Endothelial cell of umbilical vein (primary cell): ENCODE data around the gene PID1. TPM values are rescaled to one million over a fixed set of nuclear protein-coding genes. Genes with fewer than 3 reads are reported as not detected.

ENCODE experiments used
- BruUV-seq: library from RNA; stranded (reverse); fragments of 400-500 nt; replicated peaks from 2 replicates; lab custom pipeline; 2021; lab: Mats Ljungman, UMichigan
- CTCF ChIA-PET: fragments of 300-600, 350-600 bp; sonication (Branson Sonifier 250); formaldehyde crosslinking; loops from one replicate; lab custom pipeline; 2021; ENCODE audit warnings: antibody characterized with exemption, inconsistent platforms; lab: Charles Lee
- POLR2A ChIA-PET: fragments of 300-600, 350-600 bp; sonication (Branson Sonifier 250); formaldehyde crosslinking; loops from one replicate; lab custom pipeline; 2021; ENCODE audit warnings: antibody characterized with exemption, inconsistent platforms; lab: Charles Lee
- DNase-seq: peaks from one replicate; pipeline ENCODE4 v3.0.0-alpha.2; 2011; ENCODE audit warnings: low read depth, low spot score
- FAIRE-seq: peaks from 2 replicates; lab custom pipeline; 2011; peaks lifted over from hg19 to GRCh38; lab: Jason Lieb, UNC
- H2AFZ ChIP-seq: 2 replicates; pipeline ENCODE4 v1.6.0; 2012; ENCODE audit warnings: low read depth, low read length, control low read depth, inconsistent platforms
- H3K27ac ChIP-seq: 2 replicates; pipeline ENCODE4 v1.5.1; 2011; ENCODE audit warnings: low read depth, mild to moderate bottlenecking, control low read depth, low read length, moderate library complexity; ENCODE audit not compliant: insufficient read depth
- H3K27me3 ChIP-seq, 2 experiments: 2 replicates each; pipeline versions ENCODE4 v1.6.0 to v1.6.1; 2011; ENCODE audit warnings: low read length in 2 of 2, mixed read lengths in 1 of 2; ENCODE audit not compliant: control insufficient read depth in 2 of 2, insufficient read depth in 2 of 2
- H3K36me3 ChIP-seq, 2 experiments: 2 replicates in 1 of 2; 3 replicates in 1 of 2; pipeline ENCODE4 v1.5.1; 2011; ENCODE audit warnings: low read length in 2 of 2, mild to moderate bottlenecking in 1 of 2, moderate library complexity in 1 of 2; ENCODE audit not compliant: control insufficient read depth in 2 of 2, insufficient read depth in 2 of 2; ENCODE audit errors: extremely low read depth in 1 of 2
- H3K4me1 ChIP-seq: 3 replicates; pipeline ENCODE4 v1.5.1; 2011; ENCODE audit warnings: mild to moderate bottlenecking, low read length; ENCODE audit not compliant: control insufficient read depth, insufficient read depth; ENCODE audit errors: extremely low read depth
- H3K4me2 ChIP-seq: 2 replicates; pipeline ENCODE4 v1.6.1; 2011; ENCODE audit warnings: low read length, control low read depth, mixed read lengths; ENCODE audit not compliant: insufficient read depth
- H3K4me3 ChIP-seq, 3 experiments: fragments of 200-600 bp in 1 of 3; sonication (generic), shearing (Covaris generic) in 1 of 3; replicated peaks in 1 of 3; 2 replicates each; pipeline ENCODE4 v1.5.1; 2011 to 2016; ENCODE audit warnings: control low read depth in 3 of 3, low read length in 3 of 3, mild to moderate bottlenecking in 2 of 3, inconsistent platforms in 1 of 3, low read depth in 1 of 3, moderate library complexity in 1 of 3; ENCODE audit not compliant: insufficient read depth in 1 of 3
- H3K79me2 ChIP-seq: 2 replicates; pipeline ENCODE4 v1.6.0; 2012; ENCODE audit warnings: low read length, inconsistent platforms; ENCODE audit not compliant: control insufficient read depth, insufficient read depth
- H3K9ac ChIP-seq: replicated peaks from 2 replicates; pipeline ENCODE3; 2011; ENCODE audit warnings: low read length, control low read depth; ENCODE audit not compliant: insufficient read depth; ENCODE audit errors: extremely low read depth
- H3K9me1 ChIP-seq: replicated peaks from 3 replicates; pipeline ENCODE4 v1.6.0; 2011; ENCODE audit warnings: mild to moderate bottlenecking, low read length; ENCODE audit not compliant: control insufficient read depth, insufficient read depth; ENCODE audit errors: extremely low read depth
- H3K9me3 ChIP-seq: replicated peaks from 2 replicates; pipeline ENCODE4 v1.5.1; 2012; ENCODE audit warnings: low read length, inconsistent platforms; ENCODE audit not compliant: control insufficient read depth, insufficient read depth
- H4K20me1 ChIP-seq: replicated peaks from 2 replicates; pipeline ENCODE3; 2011; ENCODE audit warnings: mild to moderate bottlenecking, low read length; ENCODE audit not compliant: control insufficient read depth, insufficient read depth; ENCODE audit errors: extremely low read depth
- EZH2 ChIP-seq: IDR thresholded peaks from 2 replicates; pipeline ENCODE4 v1.6.1; 2012; ENCODE audit warnings: borderline replicate concordance, low read depth, mild to moderate bottlenecking, moderate library complexity, low read length, inconsistent platforms; ENCODE audit not compliant: severe bottlenecking
- FOS ChIP-seq: IDR thresholded peaks from 2 replicates; pipeline ENCODE4 v1.6.1; 2011; ENCODE audit warnings: mild to moderate bottlenecking, low read length, moderate library complexity, borderline replicate concordance; ENCODE audit not compliant: insufficient read depth
- GATA2 ChIP-seq: IDR thresholded peaks from 2 replicates; pipeline ENCODE4 v1.7.0; 2011; ENCODE audit warnings: low read depth, mild to moderate bottlenecking, moderate library complexity, mixed read lengths, low read length; ENCODE audit not compliant: insufficient read length, insufficient read depth
- JUN ChIP-seq: IDR thresholded peaks from 2 replicates; pipeline ENCODE4 v1.6.1; 2011; ENCODE audit warnings: borderline replicate concordance, low read depth; ENCODE audit not compliant: insufficient read length, insufficient read depth
- MYC ChIP-seq: IDR thresholded peaks from one replicate; pipeline ENCODE4 v1.6.1; 2011; ENCODE audit warnings: mild to moderate bottlenecking, low read depth, low read length
- POLR2A ChIP-seq: IDR thresholded peaks from 2 replicates; pipeline ENCODE4 v1.6.1; 2012; ENCODE audit warnings: low read depth, mild to moderate bottlenecking, control low read depth, low read length
- POLR2AphosphoS5 ChIP-seq: IDR thresholded peaks from 2 replicates; pipeline ENCODE4 v1.6.1; 2012; ENCODE audit warnings: low read depth, mild to moderate bottlenecking, control low read depth, low read length, moderate library complexity; ENCODE audit not compliant: insufficient read depth
- dilution Hi-C: fragments of 300-500 bp; cut with MboI; formaldehyde crosslinking; loops from one replicate; pipeline ENCODE4 v1.15.0; 2019; ENCODE audit warnings: low sequenced_read_pairs; ENCODE audit not compliant: extremely low pct_ligation_motif_present
- intact Hi-C: fragments of 100-400 bp; cut with micrococcal nuclease; formaldehyde crosslinking; loops from one replicate; pipeline ENCODE4 v1.10.0; 2022
- polyA plus RNA-seq, 4 experiments: library from polyadenylated mRNA; depleted of rRNA in 3 of 4; stranded (reverse) in 3 of 4; unstranded in 1 of 4; fragments of >200 nt; gene quantifications; 2 replicates each; pipeline versions ENCODE4 v1.2.1 to v1.2.3, GENCODE V29; 2011 to 2012; ENCODE audit warnings: missing spikeins in 1 of 4
- total RNA-seq: library from RNA; stranded (reverse); gene quantifications from 2 replicates; pipeline ENCODE4 v1.2.3, GENCODE V29; 2021
- TF ChIP-seq, protein P1 (sequence below), 2 donors: IDR thresholded peaks; 1 replicate in 1 of 2; 2 replicates in 1 of 2; pipeline ENCODE4 v1.5.1; 2011; ENCODE audit warnings: low read length in 2 of 2, mild to moderate bottlenecking in 2 of 2, moderate library complexity in 2 of 2, control low read depth in 1 of 2, inconsistent platforms in 1 of 2, low read depth in 1 of 2; ENCODE audit not compliant: insufficient read depth in 1 of 2; ENCODE audit errors: extremely low read depth in 1 of 2
- TF ChIP-seq, protein P2 (sequence below): IDR thresholded peaks from 2 replicates; pipeline ENCODE4 v1.6.1; 2011; ENCODE audit not compliant: insufficient read depth, insufficient read length

The PID1 gene
- total and polyA plus RNA-seq, 2 donors (not counting 3 experiments of a cell fraction or from before 2014, with no cell fraction given): not detected

DNA sequence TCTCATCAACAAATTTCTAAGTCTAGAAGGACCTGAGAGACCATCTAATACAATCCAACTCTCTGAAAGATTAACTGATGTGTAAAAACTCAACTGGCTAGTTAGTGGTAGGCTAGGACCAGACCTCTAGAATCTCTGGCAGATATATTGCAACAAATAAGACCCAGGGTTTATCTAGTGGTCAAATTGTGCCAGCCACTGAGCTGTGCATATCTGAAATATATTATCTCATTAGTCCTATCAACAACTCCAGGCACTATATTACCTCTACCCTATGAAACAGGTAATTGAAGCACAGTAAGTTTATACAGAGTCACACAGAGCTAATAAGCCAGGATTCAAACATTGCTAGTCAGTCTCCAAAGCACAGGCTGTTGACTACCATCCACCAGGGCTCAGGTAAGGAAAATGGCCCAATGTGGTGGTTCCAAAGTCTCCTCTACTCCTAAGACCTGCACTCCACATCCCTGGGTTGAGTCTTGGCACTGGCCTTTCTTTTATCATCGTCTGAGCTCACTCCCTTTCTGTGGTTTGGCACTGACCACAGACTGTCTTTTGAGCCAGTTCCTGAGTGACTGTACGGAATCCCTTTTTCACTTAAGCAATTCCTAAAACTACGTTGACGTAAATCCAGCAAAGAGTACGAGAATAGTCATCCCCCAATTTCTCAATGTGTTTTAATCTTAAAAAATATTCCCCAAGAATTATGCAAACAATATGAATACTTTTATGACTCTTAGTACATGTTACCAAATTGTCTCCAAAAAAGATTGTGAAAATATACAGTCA lies 11.9 kb upstream of the PID1 start:
- no peaks in the 10 kb centered on the region for H3K9me3 ChIP-seq
- FAIRE-seq (no peak), DNase-seq (no peak)
- H3K4me2 ChIP-seq: no peak overlapping the region
- intact Hi-C loops: no loop called here
- no peaks in the 10 kb centered on the region for H3K79me2 ChIP-seq
- H3K9me1 ChIP-seq: no peaks in the 10 kb centered on the region
- no peaks in the 10 kb centered on the region for H3K27me3 ChIP-seq
- no peak overlapping the region for H3K4me3 ChIP-seq
- no TSS peak for BruUV-seq
- H3K9ac ChIP-seq: no peak overlapping the region
- H3K27ac ChIP-seq: no peak overlapping the region
- ChIA-PET POLR2A (no interaction called here), CTCF (no interaction called here)
- no peaks in the 10 kb centered on the region for H4K20me1 ChIP-seq
- TF ChIP-seq EZH2 (no peak), JUN (no peak), GATA2 (no peak), MYC (no peak), FOS (no peak), POLR2AphosphoS5 (no peak), POLR2A (no peak)
- TF ChIP-seq, protein P1, sequence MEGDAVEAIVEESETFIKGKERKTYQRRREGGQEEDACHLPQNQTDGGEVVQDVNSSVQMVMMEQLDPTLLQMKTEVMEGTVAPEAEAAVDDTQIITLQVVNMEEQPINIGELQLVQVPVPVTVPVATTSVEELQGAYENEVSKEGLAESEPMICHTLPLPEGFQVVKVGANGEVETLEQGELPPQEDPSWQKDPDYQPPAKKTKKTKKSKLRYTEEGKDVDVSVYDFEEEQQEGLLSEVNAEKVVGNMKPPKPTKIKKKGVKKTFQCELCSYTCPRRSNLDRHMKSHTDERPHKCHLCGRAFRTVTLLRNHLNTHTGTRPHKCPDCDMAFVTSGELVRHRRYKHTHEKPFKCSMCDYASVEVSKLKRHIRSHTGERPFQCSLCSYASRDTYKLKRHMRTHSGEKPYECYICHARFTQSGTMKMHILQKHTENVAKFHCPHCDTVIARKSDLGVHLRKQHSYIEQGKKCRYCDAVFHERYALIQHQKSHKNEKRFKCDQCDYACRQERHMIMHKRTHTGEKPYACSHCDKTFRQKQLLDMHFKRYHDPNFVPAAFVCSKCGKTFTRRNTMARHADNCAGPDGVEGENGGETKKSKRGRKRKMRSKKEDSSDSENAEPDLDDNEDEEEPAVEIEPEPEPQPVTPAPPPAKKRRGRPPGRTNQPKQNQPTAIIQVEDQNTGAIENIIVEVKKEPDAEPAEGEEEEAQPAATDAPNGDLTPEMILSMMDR (IDR thresholded peaks at IDR 0.05; ENCODE audit: extremely low read depth in 1 of 2, insufficient read depth in 1 of 2, low read depth in 1 of 2, low read length in 2 of 2): no peak
- TF ChIP-seq, protein P2, sequence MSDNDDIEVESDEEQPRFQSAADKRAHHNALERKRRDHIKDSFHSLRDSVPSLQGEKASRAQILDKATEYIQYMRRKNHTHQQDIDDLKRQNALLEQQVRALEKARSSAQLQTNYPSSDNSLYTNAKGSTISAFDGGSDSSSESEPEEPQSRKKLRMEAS: no peak
- no peak overlapping the region for H2AFZ ChIP-seq
- dilution Hi-C loops: no loop called here
- no peaks in the 10 kb centered on the region for H3K4me1 ChIP-seq
- H3K36me3 ChIP-seq: no peaks in the 10 kb centered on the region
